ENCODE measurements around the gene PPFIA1. TPM values are rescaled to one million over a fixed set of nuclear protein-coding genes. Genes with fewer than 3 reads are reported as not detected.
"Not testable (repeated sequence)": the region's sequence is repeated elsewhere in the genome, so short reads cannot be mapped to it uniquely, and the experiment has no call there.

The PPFIA1 gene
- polyA plus RNA-seq, 4 donors: 41.0 to 63.0 (median 49.5) TPM

- DNase-seq (ENCODE audit: low read depth in 4 of 4, low spot score in 2 of 4): no peak
Measured at GRCh38 chr11:70381872-70382861, 111.7 kb downstream of the PPFIA1 start.

GRCh38 chr11:70383664-70384565, 113.4 kb downstream of the PPFIA1 start:
- DNase-seq (ENCODE audit: low read depth in 4 of 4, low spot score in 2 of 4): no peak

GRCh38 chr11:70384566-70385152, 114.2 kb downstream of the PPFIA1 start:
- no peak for DNase-seq (ENCODE audit: low read depth in 4 of 4, low spot score in 2 of 4)

GRCh38 chr11:70387564-70387963, 117.1 kb downstream of the PPFIA1 start:
- no peak for DNase-seq (ENCODE audit: low read depth in 4 of 4, low spot score in 2 of 4)

GRCh38 chr11:70389201-70389600, 118.7 kb downstream of the PPFIA1 start:
- DNase-seq (ENCODE audit: low read depth in 4 of 4, low spot score in 2 of 4): no peak

GRCh38 chr11:70390882-70391281, 120.4 kb downstream of the PPFIA1 start:
- DNase-seq (ENCODE audit: low read depth in 4 of 4, low spot score in 2 of 4): not testable (repeated sequence)

GRCh38 chr11:70394211-70394950, 123.9 kb downstream of the PPFIA1 start:
- DNase-seq (ENCODE audit: low read depth in 4 of 4, low spot score in 2 of 4): no peak

- no peak for DNase-seq (ENCODE audit: low read depth in 4 of 4, low spot score in 2 of 4)
Measured at GRCh38 chr11:70397336-70397982, 127.0 kb downstream of the PPFIA1 start.

- DNase-seq (ENCODE audit: low read depth in 4 of 4, low spot score in 2 of 4): peak; percentile 53 to 74 (median 58)
Measured at GRCh38 chr11:70397983-70398833, 127.7 kb downstream of the PPFIA1 start, which contains the start of gene CTTN. Gene CTTN, plus strand, starts transcription at chr11:70398529. Its CDS starts 8,769 bp downstream, at chr11:70407298.

- DNase-seq (ENCODE audit: low read depth in 4 of 4, low spot score in 2 of 4): no peak
Measured at GRCh38 chr11:70398834-70399680, 128.6 kb downstream of the PPFIA1 start.

GRCh38 chr11:70399681-70400112, 129.2 kb downstream of the PPFIA1 start:
- DNase-seq (ENCODE audit: low read depth in 4 of 4, low spot score in 2 of 4): no peak

GRCh38 chr11:70400643-70401042, 130.2 kb downstream of the PPFIA1 start:
- no peak for DNase-seq (ENCODE audit: low read depth in 4 of 4, low spot score in 2 of 4)

- no peak for DNase-seq (ENCODE audit: low read depth in 4 of 4, low spot score in 2 of 4)
Measured at GRCh38 chr11:70402016-70402415, 131.5 kb downstream of the PPFIA1 start.

GRCh38 chr11:70402685-70403084, 132.2 kb downstream of the PPFIA1 start:
- DNase-seq (ENCODE audit: low read depth in 4 of 4, low spot score in 2 of 4): no peak

- DNase-seq (ENCODE audit: low read depth in 4 of 4, low spot score in 2 of 4): no peak
Measured at GRCh38 chr11:70404244-70404643, 133.8 kb downstream of the PPFIA1 start.

GRCh38 chr11:70405679-70406395, 135.3 kb downstream of the PPFIA1 start:
- no peak for DNase-seq (ENCODE audit: low read depth in 4 of 4, low spot score in 2 of 4)

GRCh38 chr11:70407121-70407520, 136.6 kb downstream of the PPFIA1 start:
- no peak for DNase-seq (ENCODE audit: low read depth in 4 of 4, low spot score in 2 of 4)
